22Rv1 (cell line): ENCODE measurements around the gene VGLL4.

Experiments used
- CTCF ChIP-seq: fragments of 450-650 bp; IDR thresholded peaks from 2 replicates; pipeline ENCODE4 v1.5.1; 2017; ENCODE audit warnings: mild to moderate bottlenecking
- ZFX ChIP-seq: fragments of 450-650 bp; IDR thresholded peaks from 2 replicates; pipeline ENCODE4 v1.6.1; 2017; ENCODE audit warnings: antibody characterized with exemption, borderline replicate concordance

- TF ChIP-seq CTCF (no peak), ZFX (no peak)
Observed at GRCh38 chr3:11591391-11592282, 52.1 kb downstream of the VGLL4 start.
